Measurements from ENCODE around the gene CACNB3.
"Not testable (repeated sequence)": the region's sequence is repeated elsewhere in the genome, so short reads cannot be mapped to it uniquely, and the experiment has no call there.

CACNB3 gene

DNA sequence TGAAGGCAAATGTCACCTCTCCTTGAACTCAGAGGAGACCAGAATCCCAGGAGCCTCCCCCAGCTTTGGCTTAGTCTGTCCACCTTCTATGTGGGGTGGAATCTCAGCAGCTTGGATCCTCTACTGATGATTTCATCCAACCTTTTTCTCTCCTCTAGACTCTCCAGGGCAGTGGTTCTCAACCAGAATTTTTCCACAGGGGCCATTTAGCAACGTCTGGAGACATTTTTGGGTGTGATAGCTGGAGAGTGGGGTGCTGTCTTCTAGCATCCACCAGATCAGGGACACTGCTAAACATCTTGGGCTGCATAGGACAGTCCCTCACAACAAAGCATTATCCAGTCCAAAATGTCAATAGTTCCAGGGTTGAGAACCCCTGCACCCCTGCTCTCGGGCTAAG is 38.1 kb downstream of the CACNB3 start:
- no peak overlapping the region for H3K9ac ChIP-seq
- peaks cover 5% of the 10 kb centered on the region for H3K79me2 ChIP-seq (ENCODE audit: insufficient read depth, low read depth)
- no peaks in the 10 kb centered on the region for H4K20me1 ChIP-seq (ENCODE audit: insufficient read depth)
- no peaks in the 10 kb centered on the region for H3K36me3 ChIP-seq (ENCODE audit: insufficient read depth)
- H3K4me2 ChIP-seq: no peak overlapping the region
- H3K4me1 ChIP-seq (ENCODE audit: low read depth, poor library complexity, severe bottlenecking): peaks cover 9% of the 10 kb centered on the region
- TF ChIP-seq, protein P1, sequence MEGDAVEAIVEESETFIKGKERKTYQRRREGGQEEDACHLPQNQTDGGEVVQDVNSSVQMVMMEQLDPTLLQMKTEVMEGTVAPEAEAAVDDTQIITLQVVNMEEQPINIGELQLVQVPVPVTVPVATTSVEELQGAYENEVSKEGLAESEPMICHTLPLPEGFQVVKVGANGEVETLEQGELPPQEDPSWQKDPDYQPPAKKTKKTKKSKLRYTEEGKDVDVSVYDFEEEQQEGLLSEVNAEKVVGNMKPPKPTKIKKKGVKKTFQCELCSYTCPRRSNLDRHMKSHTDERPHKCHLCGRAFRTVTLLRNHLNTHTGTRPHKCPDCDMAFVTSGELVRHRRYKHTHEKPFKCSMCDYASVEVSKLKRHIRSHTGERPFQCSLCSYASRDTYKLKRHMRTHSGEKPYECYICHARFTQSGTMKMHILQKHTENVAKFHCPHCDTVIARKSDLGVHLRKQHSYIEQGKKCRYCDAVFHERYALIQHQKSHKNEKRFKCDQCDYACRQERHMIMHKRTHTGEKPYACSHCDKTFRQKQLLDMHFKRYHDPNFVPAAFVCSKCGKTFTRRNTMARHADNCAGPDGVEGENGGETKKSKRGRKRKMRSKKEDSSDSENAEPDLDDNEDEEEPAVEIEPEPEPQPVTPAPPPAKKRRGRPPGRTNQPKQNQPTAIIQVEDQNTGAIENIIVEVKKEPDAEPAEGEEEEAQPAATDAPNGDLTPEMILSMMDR (conservative IDR thresholded peaks at IDR 0.05; ENCODE audit: low read depth, low read length): no peak
- H3K27ac ChIP-seq: no peak overlapping the region
- H3K4me3 ChIP-seq (IDR thresholded peaks at IDR 0.05; ENCODE audit: insufficient read depth, low read depth, low read length): no peak overlapping the region
- H2AFZ ChIP-seq (ENCODE audit: low read depth): no peak overlapping the region
- no peaks in the 10 kb centered on the region for H3K27me3 ChIP-seq (ENCODE audit: insufficient read depth, low read depth)

DNA sequence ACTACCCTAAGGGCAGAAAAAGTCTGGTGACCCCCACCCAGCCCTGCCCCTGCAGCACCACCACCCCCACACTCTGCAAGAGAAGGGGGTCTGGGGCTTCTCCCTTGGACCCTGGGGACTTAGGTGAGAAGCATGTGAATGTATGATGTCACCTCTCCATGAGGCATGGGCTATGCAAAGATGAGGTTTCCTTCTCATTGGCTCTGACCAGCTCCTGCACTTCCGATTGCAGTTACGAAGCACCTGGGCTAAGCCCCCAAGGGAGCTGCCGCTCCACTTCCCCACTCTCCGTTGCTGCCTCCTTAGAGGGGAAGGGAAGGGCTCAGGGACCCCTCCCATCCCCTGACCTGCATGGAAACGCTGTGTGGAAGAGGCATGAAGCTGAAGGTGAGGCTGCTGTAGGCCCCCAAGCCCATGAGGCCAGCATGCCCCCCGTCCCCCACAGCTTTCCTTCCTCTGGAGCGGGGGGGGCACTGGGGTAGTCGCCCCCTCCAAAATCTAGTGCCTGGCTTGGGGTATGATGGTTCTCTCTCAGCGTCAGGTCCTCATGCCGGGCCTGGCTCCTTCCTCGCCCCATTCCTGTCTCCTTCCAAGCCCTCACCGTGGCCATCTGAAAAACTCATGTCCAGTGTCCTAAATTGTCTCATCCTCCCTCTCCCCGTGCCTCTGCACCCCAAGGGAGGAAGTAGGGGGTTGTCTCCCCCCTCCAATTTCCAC is 39.1 kb downstream of the CACNB3 start:
- no peak overlapping the region for H3K27ac ChIP-seq
- H3K4me3 ChIP-seq (IDR thresholded peaks at IDR 0.05; ENCODE audit: insufficient read depth, low read depth, low read length): no peak overlapping the region
- peaks cover 9% of the 10 kb centered on the region for H3K4me1 ChIP-seq (ENCODE audit: low read depth, poor library complexity, severe bottlenecking)
- no peak overlapping the region for H2AFZ ChIP-seq (ENCODE audit: low read depth)
- H3K27me3 ChIP-seq (ENCODE audit: insufficient read depth, low read depth): no peaks in the 10 kb centered on the region
- TF ChIP-seq, protein P1 (conservative IDR thresholded peaks at IDR 0.05; ENCODE audit: low read depth, low read length): no peak
- no peak overlapping the region for H3K4me2 ChIP-seq
- H3K9ac ChIP-seq: no peak overlapping the region
- H4K20me1 ChIP-seq (ENCODE audit: insufficient read depth): no peaks in the 10 kb centered on the region
- no peaks in the 10 kb centered on the region for H3K79me2 ChIP-seq (ENCODE audit: insufficient read depth, low read depth)
- H3K36me3 ChIP-seq (ENCODE audit: insufficient read depth): no peaks in the 10 kb centered on the region

DNA sequence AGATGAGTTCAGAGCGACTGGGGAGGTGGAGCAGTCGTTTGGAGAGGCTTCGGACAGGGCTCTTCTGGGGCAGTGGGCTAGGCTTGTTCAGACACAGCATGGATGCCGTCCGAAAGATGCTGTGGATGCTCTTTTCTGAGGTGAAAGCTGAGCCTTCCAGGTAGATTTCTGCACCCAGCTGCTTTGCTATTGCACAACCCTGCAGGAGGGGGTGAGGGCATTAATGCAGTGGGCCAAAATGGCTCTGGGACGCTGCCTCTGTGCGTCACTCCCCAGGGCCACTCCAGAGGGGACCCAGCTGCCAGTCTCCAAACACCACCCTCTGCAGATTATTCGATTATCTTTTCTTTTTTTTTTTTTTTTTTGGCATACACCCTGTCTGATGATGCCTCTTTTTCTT is 39.7 kb downstream of the CACNB3 start:
- Histone ChIP-seq H3K4me1 (ENCODE audit: low read depth, poor library complexity, severe bottlenecking) (peaks cover 5% of the 10 kb centered on the region), H3K4me2 (no peak overlapping the region), H4K20me1 (ENCODE audit: insufficient read depth) (no peaks in the 10 kb centered on the region), H3K27ac (no peak overlapping the region), H3K79me2 (ENCODE audit: insufficient read depth, low read depth) (no peaks in the 10 kb centered on the region), H3K36me3 (ENCODE audit: insufficient read depth) (no peaks in the 10 kb centered on the region), H3K4me3 (IDR thresholded peaks at IDR 0.05; ENCODE audit: insufficient read depth, low read depth, low read length) (no peak overlapping the region), H2AFZ (ENCODE audit: low read depth) (no peak overlapping the region), H3K27me3 (ENCODE audit: insufficient read depth, low read depth) (no peaks in the 10 kb centered on the region), H3K9ac (no peak overlapping the region)
- TF ChIP-seq, protein P1 (conservative IDR thresholded peaks at IDR 0.05; ENCODE audit: low read depth, low read length): no peak

DNA sequence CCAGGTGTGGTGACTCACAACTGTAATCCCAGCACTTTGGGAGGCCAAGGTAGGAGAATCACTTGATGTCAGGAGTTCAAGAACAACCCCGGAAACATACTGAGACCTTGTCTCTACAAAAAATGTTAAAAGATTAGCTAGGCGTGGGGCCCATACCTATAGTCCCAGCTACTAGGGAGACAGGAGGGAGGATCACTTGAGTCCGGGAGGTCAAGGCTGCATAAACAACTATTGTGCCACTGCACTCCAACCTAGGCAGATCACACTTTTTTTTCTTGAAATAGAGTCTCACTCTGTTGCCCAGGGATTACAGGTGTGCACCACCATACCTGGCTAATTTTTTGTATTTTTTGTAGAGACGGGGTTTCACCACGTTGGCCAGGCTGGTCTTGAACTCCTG is 41.3 kb downstream of the CACNB3 start:
- Histone ChIP-seq H3K4me2 (no peak overlapping the region), H3K4me3 (IDR thresholded peaks at IDR 0.05; ENCODE audit: insufficient read depth, low read depth, low read length) (no peak overlapping the region), H2AFZ (ENCODE audit: low read depth) (no peak overlapping the region), H3K36me3 (ENCODE audit: insufficient read depth) (no peaks in the 10 kb centered on the region), H3K27ac (no peak overlapping the region), H3K79me2 (ENCODE audit: insufficient read depth, low read depth) (0 out of 2 replicates have a peak, but pooled peaks cover 1% of the 10 kb centered on the region), H3K4me1 (ENCODE audit: low read depth, poor library complexity, severe bottlenecking) (peaks cover 4% of the 10 kb centered on the region), H3K27me3 (ENCODE audit: insufficient read depth, low read depth) (no peaks in the 10 kb centered on the region), H4K20me1 (ENCODE audit: insufficient read depth) (no peaks in the 10 kb centered on the region), H3K9ac (no peak overlapping the region)
- TF ChIP-seq, protein P1 (conservative IDR thresholded peaks at IDR 0.05; ENCODE audit: low read depth, low read length): no peak

DNA sequence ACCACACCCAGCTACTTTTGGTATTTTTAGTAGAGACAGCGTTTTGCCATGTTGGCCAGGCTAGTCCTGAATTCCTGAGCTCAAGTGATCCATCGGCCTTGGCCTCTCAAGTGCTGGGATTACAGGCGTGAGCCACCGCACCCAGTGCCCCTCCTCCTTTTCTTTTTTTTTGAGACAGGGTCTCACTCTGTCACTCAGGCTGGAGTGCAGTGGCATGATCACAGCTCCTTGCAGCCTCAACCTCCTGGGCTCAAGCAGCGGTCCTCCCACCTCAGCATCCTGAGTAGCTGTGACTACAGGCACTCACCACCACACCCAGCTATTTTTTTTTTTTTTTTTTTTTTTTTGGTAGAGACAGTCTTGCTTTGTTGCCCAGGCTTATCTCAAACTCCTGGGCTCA is 41.9 kb downstream of the CACNB3 start:
- not testable (repeated sequence) for H3K79me2 ChIP-seq (ENCODE audit: insufficient read depth, low read depth); H3K27me3 ChIP-seq (ENCODE audit: insufficient read depth, low read depth); H3K36me3 ChIP-seq (ENCODE audit: insufficient read depth); H3K9ac ChIP-seq; H3K4me1 ChIP-seq (ENCODE audit: low read depth, poor library complexity, severe bottlenecking); H4K20me1 ChIP-seq (ENCODE audit: insufficient read depth); H2AFZ ChIP-seq (ENCODE audit: low read depth); H3K4me2 ChIP-seq; H3K27ac ChIP-seq; H3K4me3 ChIP-seq (IDR thresholded peaks at IDR 0.05; ENCODE audit: insufficient read depth, low read depth, low read length)
